Prostate gland (tissue), 2 donors: ENCODE data around the gene LACTBL1. TPM values are rescaled to one million over a fixed set of nuclear protein-coding genes. Genes with fewer than 3 reads are reported as not detected.

ENCODE experiments used
- DNase-seq: peaks from one replicate; pipeline ENCODE4 v3.0.0-alpha.2; 2019; ENCODE audit warnings: low spot score
- H3K27ac ChIP-seq, 2 donors: fragments of 200-600 bp; sonication (generic); 2 replicates each; pipeline ENCODE4 v1.5.1; 2017 to 2019
- H3K27me3 ChIP-seq: fragments of 200-600 bp; sonication (generic); replicated peaks from 2 replicates; pipeline ENCODE4 v1.5.1; 2019; ENCODE audit not compliant: insufficient read depth
- H3K36me3 ChIP-seq, 2 donors: fragments of 200-600 bp; sonication (generic); 1 replicate in 1 of 2; 2 replicates in 1 of 2; pipeline versions ENCODE4 v1.5.1 to v1.8.1; 2017 to 2019
- H3K4me1 ChIP-seq: fragments of 200-600 bp; sonication (generic); replicated peaks from 2 replicates; pipeline ENCODE4 v1.5.1; 2019
- H3K4me3 ChIP-seq, 2 donors: fragments of 200-600 bp; sonication (generic); 2 replicates each; pipeline ENCODE4 v1.5.1; 2017 to 2019
- H3K9me3 ChIP-seq: fragments of 200-600 bp; sonication (generic); 2 replicates; pipeline ENCODE4 v1.5.1; 2017
- POLR2A ChIP-seq: fragments of 450-650 bp; IDR thresholded peaks from one replicate; pipeline ENCODE4 v1.6.1; 2016; ENCODE audit warnings: antibody characterized with exemption, mild to moderate bottlenecking
- POLR2AphosphoS5 ChIP-seq: sonication (generic); formaldehyde crosslinking; IDR thresholded peaks from one replicate; pipeline ENCODE4 v1.6.1; 2017; ENCODE audit warnings: antibody characterized with exemption
- WGBS: methylation state at CpG from one replicate; pipeline ENCODE4 v1.1.5; 2018; 5-methylcytosine and 5-hydroxymethylcytosine counted together
- intact Hi-C: fragments of 100-400 bp; cut with DNase I; formaldehyde crosslinking; loops from one replicate; pipeline ENCODE4 v1.14.2; 2022
- total RNA-seq, 2 donors: library from RNA; depleted of rRNA; stranded (reverse); fragments of >200 nt; gene quantifications; one replicate each; pipeline ENCODE4 v1.1.0, GENCODE V29; 2016
- TF ChIP-seq, protein P1 (sequence below), 4 experiments: fragments of 200-600 bp in 2 of 4; fragments of 450-650 bp in 2 of 4; sonication (generic) in 2 of 4; IDR thresholded peaks; 1 replicate in 3 of 4; 2 replicates in 1 of 4; pipeline ENCODE4 v1.5.1; 2016 to 2019; ENCODE audit warnings: antibody characterized with exemption in 4 of 4, mild to moderate bottlenecking in 2 of 4, moderate library complexity in 2 of 4

LACTBL1 gene
- total RNA-seq, 2 donors from 2014 or later, result not detected

DNA sequence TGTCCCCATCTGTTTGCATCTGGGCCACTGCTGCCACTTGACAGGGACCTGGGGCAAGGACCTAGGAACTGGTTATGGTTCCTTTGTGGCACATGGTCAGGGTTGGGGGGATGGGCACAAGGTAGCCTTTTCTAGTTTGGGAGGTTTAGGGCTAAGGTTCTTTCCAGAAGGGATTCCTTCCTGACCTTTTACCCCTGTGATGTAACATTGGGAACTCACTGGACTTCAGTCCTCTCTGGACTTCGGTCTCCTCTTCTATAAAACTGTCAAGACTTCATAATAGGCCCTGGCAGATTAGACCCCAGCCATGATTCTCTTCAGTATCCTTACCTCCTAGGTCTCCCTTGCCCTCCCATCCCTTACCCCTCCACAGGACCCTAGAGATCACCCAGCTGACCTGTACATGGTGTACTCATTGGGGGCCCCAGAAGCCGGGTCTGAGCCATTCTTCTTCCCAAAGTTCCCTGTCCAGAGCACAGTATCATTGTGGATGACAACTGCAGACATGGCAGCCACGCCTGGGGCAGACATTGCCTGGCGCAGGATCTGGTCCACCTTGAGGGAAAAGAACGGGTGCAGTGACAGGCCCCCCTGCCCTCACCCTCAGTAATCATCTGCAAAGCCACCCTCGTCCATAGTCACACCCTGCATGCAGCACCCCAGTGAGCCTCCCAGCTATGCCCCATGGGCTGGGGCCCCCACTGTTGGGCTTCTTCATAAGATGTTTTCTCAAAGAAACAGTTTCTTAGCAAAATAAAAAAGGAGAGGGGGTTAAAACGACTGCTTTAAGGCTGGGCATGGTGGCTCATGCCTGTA, 12.9 kb downstream of the LACTBL1 start:
- Histone ChIP-seq H3K4me3 (no peak overlapping the region), H3K4me1 (no peaks in the 10 kb centered on the region), H3K27me3 (no peaks in the 10 kb centered on the region), H3K36me3 (no peaks in the 10 kb centered on the region), H3K27ac (no peak overlapping the region), H3K9me3 (no peaks in the 10 kb centered on the region)
- TF ChIP-seq, protein P1, sequence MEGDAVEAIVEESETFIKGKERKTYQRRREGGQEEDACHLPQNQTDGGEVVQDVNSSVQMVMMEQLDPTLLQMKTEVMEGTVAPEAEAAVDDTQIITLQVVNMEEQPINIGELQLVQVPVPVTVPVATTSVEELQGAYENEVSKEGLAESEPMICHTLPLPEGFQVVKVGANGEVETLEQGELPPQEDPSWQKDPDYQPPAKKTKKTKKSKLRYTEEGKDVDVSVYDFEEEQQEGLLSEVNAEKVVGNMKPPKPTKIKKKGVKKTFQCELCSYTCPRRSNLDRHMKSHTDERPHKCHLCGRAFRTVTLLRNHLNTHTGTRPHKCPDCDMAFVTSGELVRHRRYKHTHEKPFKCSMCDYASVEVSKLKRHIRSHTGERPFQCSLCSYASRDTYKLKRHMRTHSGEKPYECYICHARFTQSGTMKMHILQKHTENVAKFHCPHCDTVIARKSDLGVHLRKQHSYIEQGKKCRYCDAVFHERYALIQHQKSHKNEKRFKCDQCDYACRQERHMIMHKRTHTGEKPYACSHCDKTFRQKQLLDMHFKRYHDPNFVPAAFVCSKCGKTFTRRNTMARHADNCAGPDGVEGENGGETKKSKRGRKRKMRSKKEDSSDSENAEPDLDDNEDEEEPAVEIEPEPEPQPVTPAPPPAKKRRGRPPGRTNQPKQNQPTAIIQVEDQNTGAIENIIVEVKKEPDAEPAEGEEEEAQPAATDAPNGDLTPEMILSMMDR (IDR thresholded peaks at IDR 0.05), result no peak
- TF ChIP-seq POLR2AphosphoS5 (no peak), POLR2A (no peak)
- 78% methylated on average over 7 of the region's 7 CpGs for WGBS
- DNase-seq, result no peak
- intact Hi-C loops, result no loop called here

DNA sequence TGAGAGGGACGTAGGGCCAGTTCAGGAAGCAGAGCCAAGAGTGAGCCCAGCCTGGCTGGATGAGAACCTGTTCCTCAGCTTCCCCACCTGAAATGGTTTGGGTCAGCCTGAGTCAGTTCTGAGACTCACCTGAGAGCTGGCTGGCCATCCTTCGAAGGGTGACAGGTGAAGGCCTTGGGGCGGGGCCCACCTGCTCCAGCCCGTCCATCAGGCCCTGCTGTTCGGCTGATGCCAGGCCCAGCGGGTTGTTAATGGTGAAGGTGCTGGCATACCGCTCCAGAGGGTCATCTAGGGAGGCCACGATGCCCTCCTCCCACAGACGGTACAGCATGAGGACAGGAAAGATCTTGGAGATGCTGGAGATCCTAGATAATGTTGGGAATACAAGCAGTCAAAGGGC, 14.1 kb downstream of the LACTBL1 start:
- H3K9me3 ChIP-seq, result no peaks in the 10 kb centered on the region
- TF ChIP-seq POLR2A, result no peak
- TF ChIP-seq POLR2AphosphoS5, result no peak
- TF ChIP-seq, protein P1 (IDR thresholded peaks at IDR 0.05), result no peak
- intact Hi-C loops, result no loop called here
- no peak for DNase-seq
- no peak overlapping the region for H3K4me3 ChIP-seq
- H3K36me3 ChIP-seq, result no peaks in the 10 kb centered on the region
- no peaks in the 10 kb centered on the region for H3K27me3 ChIP-seq
- 99% methylated on average over 8 of the region's 9 CpGs for WGBS
- no peaks in the 10 kb centered on the region for H3K4me1 ChIP-seq
- H3K27ac ChIP-seq, result no peak overlapping the region

DNA sequence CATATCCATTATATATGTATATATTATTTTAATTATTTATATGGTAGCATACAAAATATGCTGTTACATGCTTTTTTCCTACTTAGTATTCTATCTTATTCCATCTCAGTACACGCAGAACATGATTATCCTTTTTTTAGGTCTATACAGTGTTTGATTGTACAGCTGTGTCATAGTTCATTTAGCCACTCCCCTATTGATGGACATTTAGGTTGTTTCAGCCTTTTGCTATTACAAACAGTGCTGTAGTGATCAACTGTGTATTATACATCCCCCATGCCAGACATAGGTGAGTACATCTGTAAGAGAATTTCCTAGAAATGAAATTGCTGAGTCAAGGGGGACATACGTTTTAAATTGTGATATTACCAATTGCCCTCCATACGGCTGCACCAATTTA, 15.6 kb downstream of the LACTBL1 start:
- no peak overlapping the region for H3K27ac ChIP-seq
- no peaks in the 10 kb centered on the region for H3K9me3 ChIP-seq
- no peaks in the 10 kb centered on the region for H3K4me1 ChIP-seq
- 63% methylated on average over 3 of the region's 3 CpGs for WGBS
- no peak for DNase-seq
- intact Hi-C loops, result no loop called here
- H3K27me3 ChIP-seq, result peaks cover 5% of the 10 kb centered on the region
- TF ChIP-seq POLR2A (no peak), POLR2AphosphoS5 (no peak)
- TF ChIP-seq, protein P1 (IDR thresholded peaks at IDR 0.05), result no peak
- H3K36me3 ChIP-seq, result no peaks in the 10 kb centered on the region
- no peak overlapping the region for H3K4me3 ChIP-seq

DNA sequence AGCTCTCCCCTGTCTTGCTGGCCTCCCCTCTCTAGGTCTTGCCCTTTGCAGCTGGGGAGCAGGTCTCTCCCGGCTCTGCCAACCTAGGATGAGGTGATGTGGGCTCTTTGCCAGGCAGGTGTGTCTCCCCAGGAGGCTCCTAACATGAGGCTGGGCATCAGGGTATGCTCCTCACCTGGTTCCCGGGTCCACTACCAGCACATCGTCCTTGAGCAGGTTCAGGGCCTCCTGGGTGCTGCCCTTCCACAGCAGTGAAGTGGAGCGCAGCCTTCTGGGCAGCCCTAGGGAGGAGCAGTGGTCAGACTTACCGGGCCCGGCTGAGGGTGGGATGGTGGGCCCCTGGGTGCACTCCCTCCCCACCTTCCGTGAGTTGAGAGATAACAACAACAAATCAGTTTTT, 17.5 kb downstream of the LACTBL1 start:
- peaks cover 5% of the 10 kb centered on the region for H3K27me3 ChIP-seq
- no peaks in the 10 kb centered on the region for H3K4me1 ChIP-seq
- H3K4me3 ChIP-seq, result no peak overlapping the region
- intact Hi-C loops, result no loop called here
- no peak for TF ChIP-seq POLR2A
- TF ChIP-seq, protein P1 (IDR thresholded peaks at IDR 0.05), result no peak
- no peak for TF ChIP-seq POLR2AphosphoS5
- H3K9me3 ChIP-seq, result no peaks in the 10 kb centered on the region
- WGBS, result 95% methylated on average over 7 of the region's 7 CpGs
- no peak overlapping the region for H3K27ac ChIP-seq
- H3K36me3 ChIP-seq, result no peaks in the 10 kb centered on the region
- DNase-seq, result no peak

DNA sequence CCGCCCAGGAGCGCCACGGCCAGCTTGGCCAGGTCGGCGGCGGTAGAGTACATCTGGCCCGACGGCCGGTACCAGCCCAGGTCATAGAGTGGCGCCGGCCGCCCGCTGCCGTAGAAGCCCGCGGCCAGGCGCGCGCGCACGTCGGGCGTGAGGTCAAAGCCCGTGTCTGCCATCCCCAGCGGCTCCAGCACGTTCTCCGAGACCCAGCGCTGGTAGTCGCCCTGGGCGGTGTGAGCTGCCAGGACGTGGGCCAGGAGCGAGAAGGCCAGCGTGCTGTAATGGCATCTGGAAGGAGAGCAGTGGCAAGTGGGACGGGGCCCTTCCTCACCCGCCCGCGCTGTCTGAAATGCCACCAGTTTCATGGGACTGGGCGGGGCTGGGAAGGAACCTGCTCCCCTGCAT, 18.9 kb downstream of the LACTBL1 start:
- Histone ChIP-seq H3K27ac (no peak overlapping the region), H3K36me3 (no peaks in the 10 kb centered on the region), H3K4me1 (no peaks in the 10 kb centered on the region), H3K9me3 (no peaks in the 10 kb centered on the region), H3K4me3 (no peak overlapping the region), H3K27me3 (peaks cover 5% of the 10 kb centered on the region)
- no peak for DNase-seq
- TF ChIP-seq POLR2AphosphoS5 (no peak), POLR2A (no peak)
- TF ChIP-seq, protein P1 (IDR thresholded peaks at IDR 0.05), result no peak
- intact Hi-C loops, result no loop called here
- 33% methylated on average over 26 of the region's 38 CpGs for WGBS
